Epithelial cell of esophagus (primary cell): ENCODE measurements around the gene GFM1.

Experiments used
- DNase-seq: peaks from one replicate; pipeline ENCODE4 v3.0.0; 2010; ENCODE audit warnings: low read depth
- H3K4me3 ChIP-seq: 2 replicates; pipeline ENCODE4 v1.5.1; 2011; ENCODE audit warnings: mild to moderate bottlenecking, low read length, control low read depth
- TF ChIP-seq, protein P1 (sequence below): IDR thresholded peaks from 2 replicates; pipeline ENCODE4 v1.5.1; 2011; ENCODE audit warnings: low read depth, mild to moderate bottlenecking, low read length, control low read depth, inconsistent platforms; ENCODE audit not compliant: insufficient read depth; ENCODE audit errors: missing control alignments

GFM1 gene

DNA sequence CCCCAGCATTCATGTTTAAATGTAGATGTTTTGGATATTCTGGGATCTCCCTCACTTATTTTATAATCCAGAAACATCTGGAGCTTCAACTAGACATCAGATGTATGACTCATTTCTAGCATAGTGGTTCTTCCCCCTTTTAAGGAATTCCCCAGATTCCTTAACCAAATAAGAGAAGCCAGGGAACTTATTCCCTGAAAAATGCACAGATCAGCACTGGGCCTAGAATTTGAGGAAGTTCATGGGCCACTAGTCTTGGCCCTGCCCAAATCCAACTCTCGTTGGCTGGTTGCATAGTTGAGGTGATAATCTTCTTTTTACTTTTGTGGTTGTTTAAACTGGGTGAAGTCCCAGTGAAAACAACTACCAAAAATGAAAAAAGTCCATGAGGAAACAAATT lies 67.6 kb downstream of the GFM1 start:
- H3K4me3 ChIP-seq = no peak overlapping the region
- TF ChIP-seq, protein P1, sequence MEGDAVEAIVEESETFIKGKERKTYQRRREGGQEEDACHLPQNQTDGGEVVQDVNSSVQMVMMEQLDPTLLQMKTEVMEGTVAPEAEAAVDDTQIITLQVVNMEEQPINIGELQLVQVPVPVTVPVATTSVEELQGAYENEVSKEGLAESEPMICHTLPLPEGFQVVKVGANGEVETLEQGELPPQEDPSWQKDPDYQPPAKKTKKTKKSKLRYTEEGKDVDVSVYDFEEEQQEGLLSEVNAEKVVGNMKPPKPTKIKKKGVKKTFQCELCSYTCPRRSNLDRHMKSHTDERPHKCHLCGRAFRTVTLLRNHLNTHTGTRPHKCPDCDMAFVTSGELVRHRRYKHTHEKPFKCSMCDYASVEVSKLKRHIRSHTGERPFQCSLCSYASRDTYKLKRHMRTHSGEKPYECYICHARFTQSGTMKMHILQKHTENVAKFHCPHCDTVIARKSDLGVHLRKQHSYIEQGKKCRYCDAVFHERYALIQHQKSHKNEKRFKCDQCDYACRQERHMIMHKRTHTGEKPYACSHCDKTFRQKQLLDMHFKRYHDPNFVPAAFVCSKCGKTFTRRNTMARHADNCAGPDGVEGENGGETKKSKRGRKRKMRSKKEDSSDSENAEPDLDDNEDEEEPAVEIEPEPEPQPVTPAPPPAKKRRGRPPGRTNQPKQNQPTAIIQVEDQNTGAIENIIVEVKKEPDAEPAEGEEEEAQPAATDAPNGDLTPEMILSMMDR = no peak
- peak; percentile 57 for DNase-seq

DNA sequence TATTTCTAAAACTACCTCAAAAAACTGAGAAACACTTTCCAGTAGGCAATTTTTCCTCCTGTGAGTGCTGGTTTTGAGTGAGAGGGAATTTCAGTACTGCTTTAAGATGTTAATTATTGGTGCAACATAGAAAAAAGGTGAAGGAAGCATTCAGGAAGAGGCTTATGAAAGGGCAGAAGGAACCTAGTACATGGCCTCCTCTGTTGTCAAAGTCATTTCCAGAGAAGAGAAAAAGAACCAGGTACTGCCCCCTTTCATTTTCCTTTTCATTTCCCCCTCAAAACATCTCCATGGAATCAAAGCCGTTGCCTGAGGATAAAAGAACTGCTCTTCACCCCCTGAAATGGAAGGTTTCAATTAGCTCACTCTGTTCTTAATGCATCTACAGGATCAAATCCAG lies 68.1 kb downstream of the GFM1 start:
- no peak for DNase-seq
- TF ChIP-seq, protein P1 = no peak
- no peak overlapping the region for H3K4me3 ChIP-seq

DNA sequence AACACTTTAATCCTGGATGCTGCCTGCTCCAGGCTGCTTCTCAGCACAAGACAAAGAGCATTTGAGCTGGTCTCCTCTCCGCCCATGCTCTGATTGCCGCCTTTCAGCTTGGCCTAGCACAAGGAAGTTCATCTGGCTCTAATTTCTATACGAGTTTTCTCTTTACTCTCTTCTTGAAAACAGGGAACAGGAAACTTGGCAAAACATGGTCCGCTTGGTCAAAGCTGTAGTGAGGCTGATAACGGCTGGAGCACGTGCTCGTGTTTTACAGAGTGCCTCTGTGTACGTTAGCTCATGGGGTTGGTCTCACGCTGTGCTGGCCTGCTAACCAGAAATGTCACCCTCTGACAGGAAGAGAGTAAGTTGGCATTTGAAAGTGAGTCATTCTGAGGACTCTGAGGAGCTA lies 68.8 kb downstream of the GFM1 start:
- TF ChIP-seq, protein P1 = no peak
- DNase-seq = no peak

DNA sequence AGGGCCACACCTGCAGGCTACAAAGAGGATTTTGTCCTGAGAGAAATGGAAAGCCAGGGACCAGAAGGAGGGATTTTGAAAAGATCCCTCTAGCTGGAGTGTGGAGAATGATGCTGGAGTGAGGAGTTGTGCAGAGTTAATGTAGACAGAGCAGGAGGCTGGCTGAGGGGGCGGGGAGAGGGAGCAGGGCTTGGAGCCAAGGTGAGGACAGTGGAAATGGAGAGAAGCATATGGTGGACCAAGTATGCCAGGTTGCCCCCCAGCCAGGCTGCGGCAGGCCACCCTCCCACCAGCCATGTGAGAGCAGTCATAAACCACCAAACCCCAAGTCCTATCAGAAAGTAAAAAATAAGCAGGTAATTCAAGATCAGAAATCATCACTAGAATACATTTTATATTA lies 73.2 kb downstream of the GFM1 start:
- TF ChIP-seq, protein P1 = no peak
- no peak overlapping the region for H3K4me3 ChIP-seq
- no peak for DNase-seq

More for the DNA sequence above, 68.8 kb downstream of the GFM1 start:
- no peak overlapping the region for H3K4me3 ChIP-seq

DNA sequence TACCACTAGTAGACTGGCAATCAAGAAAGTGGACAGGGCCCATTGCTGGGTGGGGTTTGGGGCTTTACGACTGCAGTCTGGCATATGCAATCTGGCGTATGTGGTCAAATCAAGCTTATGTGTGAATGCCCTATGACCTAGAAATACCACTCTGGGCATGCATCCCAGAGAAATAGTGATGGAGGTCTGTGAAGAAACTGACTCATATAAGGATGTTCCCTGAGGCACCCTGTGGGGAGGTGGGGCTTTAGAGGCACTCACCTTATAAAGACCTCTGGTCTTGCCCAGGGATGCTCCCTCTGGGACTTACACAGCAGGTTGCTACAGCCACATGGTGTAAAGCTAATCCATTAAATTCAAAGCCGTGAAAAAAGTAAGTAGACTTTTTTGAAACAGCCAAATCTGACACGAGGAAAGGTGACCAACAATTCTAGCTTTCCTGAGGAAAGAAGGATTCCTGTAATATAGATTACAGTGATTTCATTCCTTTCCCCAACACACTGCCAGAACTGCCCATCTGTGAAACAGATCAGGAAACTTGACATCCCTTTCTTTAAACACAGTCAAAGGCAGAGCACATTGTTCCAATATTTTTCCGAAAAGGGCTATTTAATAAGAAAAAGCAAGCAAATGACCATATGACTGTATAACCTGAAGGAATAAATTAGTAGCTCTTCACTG lies 74.3 kb downstream of the GFM1 start:
- no peak overlapping the region for H3K4me3 ChIP-seq
- TF ChIP-seq, protein P1 = no peak
- DNase-seq = peak; percentile 68

DNA sequence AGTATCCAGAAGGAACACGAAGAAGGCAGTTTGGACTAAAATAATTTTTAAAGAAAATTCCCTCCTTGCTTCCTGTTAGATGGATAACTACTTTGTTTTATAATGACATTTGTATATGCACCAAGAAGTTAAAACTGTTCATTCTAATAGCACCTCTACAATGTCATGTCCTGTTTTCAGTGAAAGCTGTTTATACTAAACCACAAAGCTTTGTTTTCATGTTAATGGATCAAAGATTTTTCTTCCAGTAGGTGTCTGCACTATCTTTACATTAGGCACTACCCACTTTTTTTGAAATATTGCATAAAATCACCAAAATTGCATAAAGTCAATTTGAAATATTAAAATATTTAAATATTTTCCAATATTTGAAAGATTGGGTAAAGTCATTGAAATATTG lies 77.8 kb downstream of the GFM1 start:
- TF ChIP-seq, protein P1 = no peak
- H3K4me3 ChIP-seq = no peak overlapping the region
- no peak for DNase-seq

DNA sequence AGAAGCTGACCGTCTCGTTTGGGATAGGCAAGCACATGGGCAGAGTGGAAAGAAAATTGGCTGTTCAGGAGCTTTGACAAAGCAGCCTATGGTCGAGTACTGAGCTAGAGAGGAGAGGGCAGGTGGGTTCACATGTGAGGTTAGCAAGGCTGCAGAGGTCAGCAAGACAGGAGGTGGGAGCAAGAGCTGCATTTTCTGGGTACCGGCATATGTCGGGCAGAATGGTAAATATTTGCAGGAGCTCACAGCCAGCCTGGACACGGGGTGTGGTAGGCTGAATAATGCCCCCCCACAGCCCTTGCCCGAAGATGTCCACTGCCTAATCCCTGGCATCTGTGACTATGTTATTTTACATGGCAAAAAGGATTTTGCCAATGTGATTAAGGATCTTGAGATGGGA lies 79.7 kb downstream of the GFM1 start:
- no peak for DNase-seq
- TF ChIP-seq, protein P1 = no peak
- H3K4me3 ChIP-seq = no peak overlapping the region
